PFSK-1 (cell line): ENCODE measurements around the gene PXYLP1.

Experiments
- FOXP2 ChIP-seq: optimal IDR thresholded peaks from 2 replicates; pipeline ENCODE3; 2011; ENCODE audit warnings: borderline replicate concordance, control low read depth, inconsistent platforms; ENCODE audit not compliant: insufficient read depth; ENCODE audit errors: extremely low read length, extremely low read depth
- POLR2AphosphoS5 ChIP-seq: IDR thresholded peaks from 2 replicates; pipeline ENCODE4 v1.6.1; 2012; ENCODE audit warnings: low read depth, mild to moderate bottlenecking, control low read depth, low read length, moderate library complexity
- SIN3A ChIP-seq: IDR thresholded peaks from 2 replicates; pipeline ENCODE4 v1.6.1; 2012; ENCODE audit warnings: mild to moderate bottlenecking, low read length, moderate library complexity, borderline replicate concordance; ENCODE audit not compliant: insufficient read depth

DNA sequence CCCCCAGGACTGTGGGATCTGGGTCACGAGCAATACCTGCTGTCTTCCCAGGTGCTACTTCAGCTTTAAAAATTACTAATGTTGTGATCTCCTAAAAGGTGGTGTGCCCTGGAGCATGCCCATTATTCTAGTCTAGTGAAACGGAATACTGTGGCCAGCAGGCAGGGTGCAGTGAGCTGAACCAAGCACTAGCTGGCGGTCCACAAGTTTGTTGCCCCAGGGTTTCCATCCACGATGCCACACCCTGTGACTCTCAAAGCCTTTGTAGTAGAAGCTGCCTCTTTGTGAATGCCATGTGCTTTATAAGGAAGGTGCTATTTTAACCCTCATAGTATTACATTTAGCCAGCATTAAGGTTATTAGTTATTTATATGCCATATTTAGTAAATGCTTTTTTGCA, 49.1 kb downstream of the PXYLP1 start:
- TF ChIP-seq POLR2AphosphoS5: no peak
- no peak for TF ChIP-seq SIN3A
- no peak for TF ChIP-seq FOXP2
